HepG2 (cell line): ENCODE data around the gene JPH4. TPM values are rescaled to one million over a fixed set of nuclear protein-coding genes. Genes with fewer than 3 reads are reported as not detected.

Experiments used
- ATAC-seq: fragments of 200-7000 bp; cut with Tn5 transposase; 3 replicates; pipeline ENCODE4 v1.9.1; 2020; ENCODE audit warnings: mild to moderate bottlenecking, moderate library complexity
- BruUV-seq: library from RNA; stranded (reverse); fragments of 400-500 nt; replicated peaks from 2 replicates; lab custom pipeline; 2021; lab: Mats Ljungman, UMichigan
- CTCF ChIA-PET: fragments of 300-600 bp; formaldehyde crosslinking; extraction: SDS; loops from one replicate; lab custom pipeline; 2021; ENCODE audit warnings: low total read pairs, inconsistent platforms, low intra/inter-chr PET ratio; lab: Yijun Ruan, JAX
- POLR2A ChIA-PET: fragments of 350-600 bp; sonication (Branson Sonifier 250); formaldehyde crosslinking; loops from one replicate; lab custom pipeline; 2020; ENCODE audit warnings: antibody characterized with exemption, inconsistent platforms; lab: Yijun Ruan, JAX
- DNase-seq: peaks from one replicate; pipeline ENCODE4 v3.0.0-alpha.2; 2015; ENCODE audit warnings: low spot score
- FAIRE-seq: peaks from 3 replicates; lab custom pipeline; 2011; peaks lifted over from hg19 to GRCh38; lab: Jason Lieb, UNC
- H2AFZ ChIP-seq: one replicate; pipeline ENCODE4 v1.6.1; 2011; ENCODE audit warnings: low read length, inconsistent platforms
- H3K27ac ChIP-seq: fragments of 300-600 bp; 3 replicates; pipeline ENCODE4 v1.8.0; 2011; ENCODE audit warnings: mixed run types, mild to moderate bottlenecking, mixed read lengths, low read length, inconsistent platforms; ENCODE audit not compliant: insufficient read depth; ENCODE audit errors: extremely low read length
- H3K27me3 ChIP-seq, 2 experiments: fragments of 200-600 bp in 1 of 2; 2 replicates in 1 of 2; 3 replicates in 1 of 2; pipeline versions ENCODE4 v1.6.0 to v1.8.0; 2011; ENCODE audit warnings: low read length in 2 of 2, mild to moderate bottlenecking in 2 of 2, moderate library complexity in 2 of 2, inconsistent platforms in 1 of 2; ENCODE audit not compliant: insufficient read depth in 2 of 2, control insufficient read depth in 1 of 2
- H3K36me3 ChIP-seq, 2 experiments: fragments of 200-600 bp in 1 of 2; replicated peaks in 1 of 2; 2 replicates in 1 of 2; 3 replicates in 1 of 2; pipeline versions ENCODE4 v1.5.1 to v1.8.0; 2011; ENCODE audit warnings: low read length in 2 of 2, inconsistent platforms in 1 of 2; ENCODE audit not compliant: insufficient read depth in 2 of 2, control insufficient read depth in 1 of 2
- H3K4me1 ChIP-seq: 2 replicates; pipeline ENCODE4 v1.5.1; 2012; ENCODE audit warnings: low read length, inconsistent platforms; ENCODE audit not compliant: insufficient read depth
- H3K4me2 ChIP-seq: 2 replicates; pipeline ENCODE4 v1.6.0; 2011; ENCODE audit warnings: low read depth, low read length, inconsistent platforms
- H3K4me3 ChIP-seq, 3 experiments: fragments of 200-600 bp in 1 of 3; sonication (generic), shearing (Covaris generic) in 1 of 3; replicated peaks in 1 of 3; 2 replicates each; pipeline ENCODE4 v1.5.1; 2011 to 2016; ENCODE audit warnings: low read length in 3 of 3, inconsistent platforms in 2 of 3, low read depth in 2 of 3, mild to moderate bottlenecking in 2 of 3, control low read depth in 1 of 3, mixed read lengths in 1 of 3; ENCODE audit not compliant: insufficient read depth in 1 of 3
- H3K79me2 ChIP-seq: one replicate; pipeline ENCODE4 v1.6.1; 2011; ENCODE audit warnings: low read length, inconsistent platforms; ENCODE audit not compliant: insufficient read depth
- H3K9ac ChIP-seq: 2 replicates; pipeline ENCODE4 v1.6.0; 2011; ENCODE audit warnings: mild to moderate bottlenecking, low read depth, low read length, inconsistent platforms; ENCODE audit not compliant: insufficient read depth
- H3K9me3 ChIP-seq: 2 replicates; pipeline ENCODE4 v1.5.1; 2012; ENCODE audit warnings: mild to moderate bottlenecking, low read length
- H4K20me1 ChIP-seq: 2 replicates; pipeline ENCODE4 v1.6.0; 2011; ENCODE audit warnings: inconsistent platforms, mild to moderate bottlenecking, low read length, moderate library complexity; ENCODE audit not compliant: insufficient read depth
- FOXA1 ChIP-seq, 2 experiments: fragments of 450-650 bp in 1 of 2; sonication (generic) in 1 of 2; formaldehyde crosslinking in 1 of 2; IDR thresholded peaks; 2 replicates each; pipeline versions ENCODE4 v1.4.0 to v1.6.1; 2016 to 2020; ENCODE audit warnings: missing genetic modification reagents in 1 of 2
- HMGA1 ChIP-seq: sonication (generic); formaldehyde crosslinking; conservative IDR thresholded peaks from 2 replicates; pipeline ENCODE4 v1.4.0; 2020; ENCODE audit warnings: missing genetic modification reagents
- JUN ChIP-seq: sonication (generic); formaldehyde crosslinking; IDR thresholded peaks from 2 replicates; pipeline ENCODE4 v1.4.0; 2020; ENCODE audit warnings: mild to moderate bottlenecking, missing genetic modification reagents
- NFE2L2 ChIP-seq: fragments of 150-350 bp; IDR thresholded peaks from 2 replicates; pipeline ENCODE4 v1.6.1; 2014; ENCODE audit warnings: low read length
- SP2 ChIP-seq: sonication (generic); formaldehyde crosslinking; IDR thresholded peaks from 2 replicates; pipeline ENCODE4 v1.5.1; 2020; ENCODE audit warnings: mild to moderate bottlenecking, missing genetic modification reagents
- ZFP90 ChIP-seq: sonication (generic); formaldehyde crosslinking; IDR thresholded peaks from 2 replicates; pipeline ENCODE4 v1.8.0; 2022; ENCODE audit warnings: missing genetic modification reagents, mild to moderate bottlenecking, inconsistent platforms, borderline replicate concordance
- ZNF234 ChIP-seq: sonication (generic); formaldehyde crosslinking; conservative IDR thresholded peaks from 2 replicates; pipeline ENCODE4 v1.5.1; 2020; ENCODE audit warnings: mild to moderate bottlenecking, missing genetic modification reagents
- ZNF333 ChIP-seq: sonication (generic); formaldehyde crosslinking; IDR thresholded peaks from 2 replicates; pipeline ENCODE4 v1.4.0; 2020; ENCODE audit warnings: mild to moderate bottlenecking, missing genetic modification reagents, borderline replicate concordance
- ZNF441 ChIP-seq: sonication (generic); formaldehyde crosslinking; IDR thresholded peaks from 2 replicates; pipeline ENCODE4 v1.7.0; 2021; ENCODE audit warnings: missing genetic modification reagents, borderline replicate concordance
- WGBS: methylation state at CpG from one replicate; pipeline ENCODE4 v1.1.6; 2017; ENCODE audit warnings: low lambda C conversion rate; 5-methylcytosine and 5-hydroxymethylcytosine counted together
- in situ Hi-C: cut with HindIII; loops from 2 replicates; pipeline ENCODE4 v1.10.0; 2017; ENCODE audit warnings: low pct_unique_long_range_greater_than_20kb; ENCODE audit not compliant: extremely low pct_ligation_motif_present
- intact Hi-C: fragments of 100-400 bp; cut with micrococcal nuclease; formaldehyde crosslinking; loops from one replicate; pipeline ENCODE4 v1.10.0; 2022; ENCODE audit not compliant: unreplicated experiment
- polyA plus RNA-seq, 8 experiments: library from polyadenylated mRNA; depleted of rRNA in 3 of 8; stranded (reverse) in 7 of 8; unstranded in 1 of 8; fragments of >200 nt; fragmentation: Illumina TruSeq in 4 of 8; extraction: Trizol in 4 of 8; gene quantifications; 2 replicates each; pipeline versions ENCODE4 v1.2.1 to v1.2.3, GENCODE V29; 2011 to 2016; ENCODE audit warnings: low read depth in 4 of 8, missing spikeins in 1 of 8, mixed read lengths in 1 of 8; ENCODE audit not compliant: insufficient read depth in 1 of 8
- total RNA-seq, 5 experiments: library from RNA; depleted of rRNA; stranded (reverse); fragments of >200 nt; fragmentation: Illumina TruSeq; extraction: Trizol; gene quantifications; 2 replicates each; pipeline ENCODE4 v1.2.3, GENCODE V29; 2016; ENCODE audit warnings: low read depth in 1 of 5
- TF ChIP-seq, protein P1 (sequence below): sonication (generic); formaldehyde crosslinking; conservative IDR thresholded peaks from 2 replicates; pipeline ENCODE4 v1.4.0; 2020; ENCODE audit warnings: missing genetic modification reagents
- TF ChIP-seq, protein P2 (sequence below): sonication (generic); formaldehyde crosslinking; IDR thresholded peaks from 2 replicates; pipeline ENCODE4 v1.5.0; 2020; ENCODE audit warnings: mild to moderate bottlenecking, missing genetic modification reagents
- TF ChIP-seq, protein P3 (sequence below): IDR thresholded peaks from 2 replicates; pipeline ENCODE4 v1.6.1; 2016; ENCODE audit warnings: low read depth, missing genetic modification reagents, missing compliant biosample characterization

Gene JPH4
- total and polyA plus RNA-seq, 2 of the 13 experiments (the other 11 are each of a cell fraction or from before 2014, with no cell fraction given) = 0.08 to 0.22 TPM

DNA sequence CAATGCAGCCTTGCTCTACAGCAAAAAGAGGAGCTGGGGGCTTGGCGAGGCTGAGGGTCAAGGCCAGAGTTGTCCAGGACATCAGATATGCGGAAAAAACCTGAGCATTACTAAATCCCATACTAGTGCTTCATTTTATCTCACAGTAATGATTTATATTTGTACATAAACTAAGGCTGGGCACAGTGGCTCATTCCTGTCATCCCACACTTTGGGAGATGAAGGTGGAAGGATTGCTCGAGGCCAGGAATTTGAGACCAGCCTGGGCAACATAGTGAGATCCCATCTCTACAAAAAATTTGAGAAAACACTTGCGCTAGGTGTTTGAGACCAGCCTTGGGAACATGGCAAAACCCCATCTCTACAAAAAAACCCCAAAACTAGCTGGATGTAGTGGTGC, 11.6 kb upstream of the JPH4 start (continued):
- TF ChIP-seq, protein P1, sequence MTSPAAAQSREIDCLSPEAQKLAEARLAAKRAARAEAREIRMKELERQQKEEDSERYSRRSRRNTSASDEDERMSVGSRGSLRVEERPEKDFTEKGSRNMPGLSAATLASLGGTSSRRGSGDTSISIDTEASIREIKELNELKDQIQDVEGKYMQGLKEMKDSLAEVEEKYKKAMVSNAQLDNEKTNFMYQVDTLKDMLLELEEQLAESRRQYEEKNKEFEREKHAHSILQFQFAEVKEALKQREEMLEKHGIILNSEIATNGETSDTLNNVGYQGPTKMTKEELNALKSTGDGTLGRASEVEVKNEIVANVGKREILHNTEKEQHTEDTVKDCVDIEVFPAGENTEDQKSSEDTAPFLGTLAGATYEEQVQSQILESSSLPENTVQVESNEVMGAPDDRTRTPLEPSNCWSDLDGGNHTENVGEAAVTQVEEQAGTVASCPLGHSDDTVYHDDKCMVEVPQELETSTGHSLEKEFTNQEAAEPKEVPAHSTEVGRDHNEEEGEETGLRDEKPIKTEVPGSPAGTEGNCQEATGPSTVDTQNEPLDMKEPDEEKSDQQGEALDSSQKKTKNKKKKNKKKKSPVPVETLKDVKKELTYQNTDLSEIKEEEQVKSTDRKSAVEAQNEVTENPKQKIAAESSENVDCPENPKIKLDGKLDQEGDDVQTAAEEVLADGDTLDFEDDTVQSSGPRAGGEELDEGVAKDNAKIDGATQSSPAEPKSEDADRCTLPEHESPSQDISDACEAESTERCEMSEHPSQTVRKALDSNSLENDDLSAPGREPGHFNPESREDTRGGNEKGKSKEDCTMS (CRISPR knock-in tag) = no peak
- TF ChIP-seq JUN = no peak
- no peak for TF ChIP-seq HMGA1 (CRISPR knock-in tag)
- TF ChIP-seq ZNF441 = no peak; the same call in 1 of the 2 replicates
- TF ChIP-seq, all 625 proteins: peak for 14

DNA sequence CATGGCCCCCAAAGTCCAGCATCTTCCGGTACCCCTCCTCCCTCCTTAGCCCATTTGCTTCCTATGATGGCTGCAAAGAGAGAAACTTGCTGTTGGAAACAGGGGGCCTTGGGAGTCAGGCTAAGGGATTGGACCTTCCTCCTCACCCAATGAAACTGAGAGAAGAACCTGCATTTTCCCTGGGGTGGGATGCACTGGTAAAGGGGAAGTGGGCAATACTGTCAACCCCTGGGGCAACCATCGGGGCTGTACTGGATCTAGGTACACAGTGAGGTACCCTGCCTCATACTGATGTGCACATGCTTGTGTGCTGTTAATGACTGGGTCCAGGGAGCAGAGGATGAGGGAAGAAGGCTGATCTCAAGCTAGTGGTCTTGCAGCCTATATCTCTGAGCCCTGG, 11.0 kb upstream of the JPH4 start:
- Histone ChIP-seq H3K27me3 (no peaks in the 10 kb centered on the region), H2AFZ (no peak overlapping the region), H3K27ac (no peak overlapping the region), H3K36me3 (no peaks in the 10 kb centered on the region), H3K79me2 (no peaks in the 10 kb centered on the region), H3K9ac (peak overlapping the region; percentile 10; the same call in 1 of the 2 replicates), H3K4me1 (peaks cover 24% of the 10 kb centered on the region), H4K20me1 (no peaks in the 10 kb centered on the region), H3K4me3 (peak overlapping the region in 1 of 3 experiments; percentile 9; a peak in 1 of 6 replicates), H3K9me3 (no peaks in the 10 kb centered on the region), H3K4me2 (peak overlapping the region; percentile 48)
- ChIA-PET POLR2A (interaction anchor here (0.9 to 7.8 kb wide), 25 partner anchors 8 to 524 kb away, joined by 3 to 787 read pairs (median 6); partner anchors contain the start of genes DHRS2 and PCK2), CTCF (interaction anchor here (1.1 to 5.9 kb wide), 14 partner anchors 14 to 425 kb away, joined by 3 to 207 read pairs (median 8); partner anchors contain the start of genes DHRS2 and DHRS4)
- DNase-seq (peak; percentile 7), FAIRE-seq (no peak), ATAC-seq (peak; percentile 67)
- in situ Hi-C loops = loop anchor here (5.0 kb wide), 2 partner anchors 43 to 323 kb away; no protein-coding TSS in a partner anchor
- WGBS = 82% methylated on average over 2 of the region's 2 CpGs
- BruUV-seq = no TSS peak
- intact Hi-C loops = loop anchor here (1.0 to 10.0 kb wide), 8 partner anchors 21 to 845 kb away; no protein-coding TSS in a partner anchor
- TF ChIP-seq, protein P2, sequence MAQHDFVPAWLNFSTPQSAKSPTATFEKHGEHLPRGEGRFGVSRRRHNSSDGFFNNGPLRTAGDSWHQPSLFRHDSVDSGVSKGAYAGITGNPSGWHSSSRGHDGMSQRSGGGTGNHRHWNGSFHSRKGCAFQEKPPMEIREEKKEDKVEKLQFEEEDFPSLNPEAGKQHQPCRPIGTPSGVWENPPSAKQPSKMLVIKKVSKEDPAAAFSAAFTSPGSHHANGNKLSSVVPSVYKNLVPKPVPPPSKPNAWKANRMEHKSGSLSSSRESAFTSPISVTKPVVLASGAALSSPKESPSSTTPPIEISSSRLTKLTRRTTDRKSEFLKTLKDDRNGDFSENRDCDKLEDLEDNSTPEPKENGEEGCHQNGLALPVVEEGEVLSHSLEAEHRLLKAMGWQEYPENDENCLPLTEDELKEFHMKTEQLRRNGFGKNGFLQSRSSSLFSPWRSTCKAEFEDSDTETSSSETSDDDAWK (CRISPR knock-in tag) = no peak
- TF ChIP-seq ZFP90 (CRISPR knock-in tag) = no peak
- no peak for TF ChIP-seq SP2 (CRISPR knock-in tag)
- TF ChIP-seq ZNF333 = no peak
- TF ChIP-seq NFE2L2 = 0 out of 2 replicates have a peak, but pooled peaks have one; percentile 5
- TF ChIP-seq, protein P3, sequence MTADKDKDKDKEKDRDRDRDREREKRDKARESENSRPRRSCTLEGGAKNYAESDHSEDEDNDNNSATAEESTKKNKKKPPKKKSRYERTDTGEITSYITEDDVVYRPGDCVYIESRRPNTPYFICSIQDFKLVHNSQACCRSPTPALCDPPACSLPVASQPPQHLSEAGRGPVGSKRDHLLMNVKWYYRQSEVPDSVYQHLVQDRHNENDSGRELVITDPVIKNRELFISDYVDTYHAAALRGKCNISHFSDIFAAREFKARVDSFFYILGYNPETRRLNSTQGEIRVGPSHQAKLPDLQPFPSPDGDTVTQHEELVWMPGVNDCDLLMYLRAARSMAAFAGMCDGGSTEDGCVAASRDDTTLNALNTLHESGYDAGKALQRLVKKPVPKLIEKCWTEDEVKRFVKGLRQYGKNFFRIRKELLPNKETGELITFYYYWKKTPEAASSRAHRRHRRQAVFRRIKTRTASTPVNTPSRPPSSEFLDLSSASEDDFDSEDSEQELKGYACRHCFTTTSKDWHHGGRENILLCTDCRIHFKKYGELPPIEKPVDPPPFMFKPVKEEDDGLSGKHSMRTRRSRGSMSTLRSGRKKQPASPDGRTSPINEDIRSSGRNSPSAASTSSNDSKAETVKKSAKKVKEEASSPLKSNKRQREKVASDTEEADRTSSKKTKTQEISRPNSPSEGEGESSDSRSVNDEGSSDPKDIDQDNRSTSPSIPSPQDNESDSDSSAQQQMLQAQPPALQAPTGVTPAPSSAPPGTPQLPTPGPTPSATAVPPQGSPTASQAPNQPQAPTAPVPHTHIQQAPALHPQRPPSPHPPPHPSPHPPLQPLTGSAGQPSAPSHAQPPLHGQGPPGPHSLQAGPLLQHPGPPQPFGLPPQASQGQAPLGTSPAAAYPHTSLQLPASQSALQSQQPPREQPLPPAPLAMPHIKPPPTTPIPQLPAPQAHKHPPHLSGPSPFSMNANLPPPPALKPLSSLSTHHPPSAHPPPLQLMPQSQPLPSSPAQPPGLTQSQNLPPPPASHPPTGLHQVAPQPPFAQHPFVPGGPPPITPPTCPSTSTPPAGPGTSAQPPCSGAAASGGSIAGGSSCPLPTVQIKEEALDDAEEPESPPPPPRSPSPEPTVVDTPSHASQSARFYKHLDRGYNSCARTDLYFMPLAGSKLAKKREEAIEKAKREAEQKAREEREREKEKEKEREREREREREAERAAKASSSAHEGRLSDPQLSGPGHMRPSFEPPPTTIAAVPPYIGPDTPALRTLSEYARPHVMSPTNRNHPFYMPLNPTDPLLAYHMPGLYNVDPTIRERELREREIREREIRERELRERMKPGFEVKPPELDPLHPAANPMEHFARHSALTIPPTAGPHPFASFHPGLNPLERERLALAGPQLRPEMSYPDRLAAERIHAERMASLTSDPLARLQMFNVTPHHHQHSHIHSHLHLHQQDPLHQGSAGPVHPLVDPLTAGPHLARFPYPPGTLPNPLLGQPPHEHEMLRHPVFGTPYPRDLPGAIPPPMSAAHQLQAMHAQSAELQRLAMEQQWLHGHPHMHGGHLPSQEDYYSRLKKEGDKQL (CRISPR knock-in tag) = no peak
- TF ChIP-seq FOXA1 (IDR thresholded peaks at IDR 0.05) = no peak
- TF ChIP-seq FOXA1 (CRISPR knock-in tag; IDR thresholded peaks at IDR 0.05) = no peak
- TF ChIP-seq ZNF234 (CRISPR knock-in tag) = no peak
